Esophagus muscularis mucosa (tissue), 4 donors: ENCODE results near the gene WNT10A. TPM values are rescaled to one million over a fixed set of nuclear protein-coding genes. Genes with fewer than 3 reads are reported as not detected.
"Not testable (repeated sequence)": the region's sequence is repeated elsewhere in the genome, so short reads cannot be mapped to it uniquely, and the experiment has no call there.

ENCODE experiments used
- DNase-seq: peaks from one replicate; pipeline ENCODE4 v3.0.0-alpha.2; 2017; ENCODE audit errors: extremely low spot score
- H3K27ac ChIP-seq, 4 donors: fragments of 200-600 bp; sonication (generic); replicated peaks in 1 of 4; 1 replicate in 3 of 4; 2 replicates in 1 of 4; pipeline ENCODE4 v1.5.1; 2016 to 2019; ENCODE audit warnings: mild to moderate bottlenecking in 1 of 4
- H3K27me3 ChIP-seq, 4 donors: fragments of 200-600 bp; sonication (generic); one replicate each; pipeline versions ENCODE4 v1.5.1 to v1.6.0; 2016 to 2019
- H3K36me3 ChIP-seq, 4 donors: fragments of 200-600 bp; sonication (generic); one replicate each; pipeline ENCODE4 v1.5.1; 2016 to 2019
- H3K4me1 ChIP-seq, 4 donors: fragments of 200-600 bp; sonication (generic); one replicate each; pipeline ENCODE4 v1.5.1; 2016 to 2019
- H3K4me3 ChIP-seq, 4 donors: fragments of 200-600 bp; sonication (generic); 1 replicate in 2 of 4; 2 replicates in 2 of 4; pipeline ENCODE4 v1.5.1; 2016 to 2019; ENCODE audit warnings: mild to moderate bottlenecking in 4 of 4, moderate library complexity in 1 of 4
- H3K9me3 ChIP-seq, 4 donors: fragments of 200-600 bp; sonication (generic); 1 replicate in 3 of 4; 2 replicates in 1 of 4; pipeline ENCODE4 v1.5.1; 2016 to 2019
- CTCF ChIP-seq, 3 experiments: fragments of 200-600 bp in 2 of 3; fragments of 450-650 bp in 1 of 3; sonication (generic) in 2 of 3; IDR thresholded peaks; one replicate each; pipeline ENCODE4 v1.5.1; 2017 to 2019; ENCODE audit warnings: antibody characterized with exemption in 3 of 3, mild to moderate bottlenecking in 2 of 3, moderate library complexity in 1 of 3
- EP300 ChIP-seq: sonication (generic); formaldehyde crosslinking; IDR thresholded peaks from one replicate; pipeline ENCODE4 v1.6.1; 2017; ENCODE audit warnings: antibody characterized with exemption
- POLR2A ChIP-seq: fragments of 450-650 bp; IDR thresholded peaks from one replicate; pipeline ENCODE4 v1.6.1; 2017; ENCODE audit warnings: antibody characterized with exemption, moderate library complexity, mild to moderate bottlenecking, low read depth
- POLR2AphosphoS5 ChIP-seq, 2 donors: sonication (generic); formaldehyde crosslinking; IDR thresholded peaks; one replicate each; pipeline ENCODE4 v1.6.1; 2017; ENCODE audit warnings: antibody characterized with exemption in 2 of 2
- WGBS: methylation state at CpG from one replicate; pipeline ENCODE4 v1.1.5; 2018; 5-methylcytosine and 5-hydroxymethylcytosine counted together
- intact Hi-C: fragments of 100-400 bp; cut with DNase I; formaldehyde crosslinking; loops from one replicate; pipeline ENCODE4 v1.15.1; 2023
- small RNA-seq, 3 donors: library from RNA; depleted of rRNA; stranded (forward); fragments of <200 nt; gene quantifications; one replicate each; pipeline ENCODE3, GENCODE V24; 2016
- total RNA-seq, 4 donors: library from RNA; depleted of rRNA; stranded (reverse); fragments of >200 nt; gene quantifications; one replicate each; pipeline versions ENCODE4 v1.1.0 to v1.2.1, GENCODE V29; 2016

WNT10A gene
- total RNA-seq, 4 donors from 2014 or later: 0.17 TPM; not detected in 3

DNA sequence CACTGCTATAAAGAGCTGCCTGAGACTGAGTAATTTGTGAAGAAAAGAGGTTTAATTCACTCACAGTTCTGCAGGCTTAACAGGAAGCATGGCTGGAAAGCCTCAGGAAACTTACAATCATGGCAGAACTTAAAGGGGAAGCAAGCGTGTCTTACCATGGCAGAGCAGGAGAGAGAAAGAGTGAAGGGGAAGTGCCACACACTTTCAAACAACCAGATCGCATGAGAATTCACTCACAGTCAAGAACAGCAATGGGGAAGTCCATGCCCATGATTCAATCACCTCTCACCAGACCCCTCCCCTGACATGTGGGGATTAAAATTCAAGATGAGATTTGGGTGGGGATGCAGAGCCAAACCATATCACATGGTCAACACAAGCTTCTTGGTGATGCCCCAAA is 44.1 kb downstream of the WNT10A start:
- Histone ChIP-seq H3K36me3 (no peaks in the 10 kb centered on the region), H3K4me3 (no peak overlapping the region), H3K4me1 (no peaks in the 10 kb centered on the region), H3K27me3 (peaks cover 0 to 63% (median 2%) of the 10 kb centered on the region in 4 donors), H3K9me3 (no peaks in the 10 kb centered on the region), H3K27ac (no peak overlapping the region)
- no peak for TF ChIP-seq EP300
- DNase-seq: no peak
- intact Hi-C loops: no loop called here
- WGBS: 74% methylated on average over 2 of the region's 2 CpGs

DNA sequence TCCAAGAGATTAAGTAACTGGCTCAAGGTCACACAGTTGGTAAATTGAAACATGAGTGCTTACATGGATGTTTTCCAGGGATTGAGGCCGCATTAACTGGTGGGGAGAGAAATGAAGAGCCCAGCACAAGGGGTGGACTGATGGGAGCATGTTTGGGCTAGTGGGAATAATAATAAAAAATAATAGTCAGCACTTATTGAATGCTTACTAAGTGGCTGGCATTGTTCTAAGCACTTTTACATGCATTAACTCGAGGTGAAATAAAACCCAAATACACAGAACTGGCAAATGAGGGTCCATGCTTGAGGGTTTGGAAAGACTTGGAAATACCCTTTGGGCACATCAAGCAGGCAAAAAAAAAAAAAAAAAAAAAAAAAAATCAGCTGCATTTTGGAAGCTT is 44.8 kb downstream of the WNT10A start:
- Histone ChIP-seq H3K4me1 (no peaks in the 10 kb centered on the region), H3K27me3 (peaks cover 0 to 63% (median 2%) of the 10 kb centered on the region in 4 donors), H3K36me3 (no peaks in the 10 kb centered on the region), H3K27ac (no peak overlapping the region), H3K9me3 (no peaks in the 10 kb centered on the region), H3K4me3 (no peak overlapping the region)
- DNase-seq: no peak
- WGBS: 63% methylated on average over 2 of the region's 2 CpGs
- TF ChIP-seq EP300 (no peak), CTCF (IDR thresholded peaks at IDR 0.05) (no peak), POLR2AphosphoS5 (IDR thresholded peaks at IDR 0.05) (no peak), POLR2A (no peak)
- intact Hi-C loops: no loop called here

GRCh38 chr2:218927422-218927821 is 46.8 kb downstream of the WNT10A start:
- Histone ChIP-seq H3K36me3 (no peaks in the 10 kb centered on the region), H3K4me1 (no peaks in the 10 kb centered on the region), H3K27ac (no peak overlapping the region), H3K9me3 (no peaks in the 10 kb centered on the region), H3K4me3 (no peak overlapping the region), H3K27me3 (peaks cover 0 to 46% (median 2%) of the 10 kb centered on the region in 4 donors)
- no peak for DNase-seq
- intact Hi-C loops: no loop called here
- 75% methylated on average over 2 of the region's 2 CpGs for WGBS
- no peak for TF ChIP-seq POLR2AphosphoS5 (IDR thresholded peaks at IDR 0.05)
- TF ChIP-seq CTCF (IDR thresholded peaks at IDR 0.05): no peak
- TF ChIP-seq EP300: no peak

DNA sequence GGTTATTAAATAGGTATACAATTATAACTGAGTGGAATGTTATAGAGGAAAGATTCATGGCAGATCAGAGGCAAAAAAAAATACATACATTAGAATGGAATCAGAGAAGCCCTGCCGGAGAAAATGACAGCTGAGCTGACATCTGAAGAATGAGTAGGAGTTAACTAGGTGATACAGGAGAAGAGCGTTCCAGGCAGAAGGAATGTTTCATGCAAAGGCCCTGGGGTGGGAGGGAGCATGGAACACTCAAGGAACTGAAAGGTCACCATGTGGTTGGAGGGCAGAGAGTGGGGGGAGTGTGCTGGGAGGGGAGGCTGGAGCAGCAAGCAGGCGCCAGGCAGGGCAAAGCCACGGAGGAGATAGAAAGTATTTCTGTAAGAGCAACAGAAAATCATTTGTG is 47.2 kb downstream of the WNT10A start:
- no peak for DNase-seq
- H3K4me1 ChIP-seq: no peaks in the 10 kb centered on the region

DNA sequence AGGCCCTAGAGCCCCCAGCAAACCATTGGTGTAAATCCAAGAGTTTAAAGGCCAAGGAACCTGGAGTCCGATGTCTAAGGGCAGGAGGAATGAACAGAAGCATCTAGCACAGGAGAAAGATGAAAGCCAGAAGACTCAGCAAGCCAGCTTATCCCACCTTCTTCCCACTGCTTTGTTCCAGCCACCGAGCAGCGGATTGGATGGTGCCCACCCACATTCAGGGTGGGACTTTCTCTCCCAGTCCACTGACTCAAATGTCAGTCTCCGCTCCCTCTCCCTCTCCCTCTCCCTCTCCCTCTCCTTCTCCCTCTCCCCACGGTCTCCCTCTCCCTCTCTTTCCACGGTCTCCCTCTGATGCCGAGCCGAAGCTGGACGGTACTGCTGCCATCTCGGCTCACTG is 49.8 kb downstream of the WNT10A start:
- H3K4me1 ChIP-seq, H3K36me3 ChIP-seq, H3K9me3 ChIP-seq, H3K27ac ChIP-seq, intact Hi-C loops, H3K4me3 ChIP-seq, DNase-seq: not testable (repeated sequence)
- peaks cover 0 to 39% (median 0%) of the 10 kb centered on the region in 4 donors for H3K27me3 ChIP-seq
- WGBS: 93% methylated on average over 9 of the region's 10 CpGs

More for the DNA sequence above, 47.2 kb downstream of the WNT10A start:
- intact Hi-C loops: no loop called here
- Histone ChIP-seq H3K27me3 (peaks cover 0 to 44% (median 2%) of the 10 kb centered on the region in 4 donors), H3K36me3 (no peaks in the 10 kb centered on the region), H3K9me3 (no peaks in the 10 kb centered on the region), H3K27ac (no peak overlapping the region), H3K4me3 (no peak overlapping the region)
- TF ChIP-seq POLR2A (no peak), CTCF (IDR thresholded peaks at IDR 0.05) (no peak), EP300 (no peak), POLR2AphosphoS5 (IDR thresholded peaks at IDR 0.05) (no peak)
- 65% methylated on average over 4 of the region's 4 CpGs for WGBS

DNA sequence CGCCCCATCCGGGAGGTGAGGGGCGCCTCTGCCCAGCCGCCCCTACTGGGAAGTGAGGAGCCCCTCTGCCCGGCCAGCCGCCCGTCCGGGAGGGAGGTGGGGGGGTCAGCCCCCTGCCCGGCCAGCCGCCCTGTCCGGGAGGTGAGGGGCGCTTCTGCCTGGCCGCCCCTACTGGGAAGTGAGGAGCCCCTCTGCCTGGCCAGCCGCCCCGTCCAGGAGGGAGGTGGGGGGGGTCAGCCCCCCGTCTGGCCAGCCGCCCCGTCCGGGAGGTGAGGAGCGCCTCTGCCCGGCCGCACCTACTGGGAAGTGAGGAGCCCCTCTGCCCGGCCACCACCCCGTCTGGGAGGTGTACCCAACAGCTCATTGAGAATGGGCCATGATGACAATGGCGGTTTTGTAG is 51.1 kb downstream of the WNT10A start:
- intact Hi-C loops, H3K4me3 ChIP-seq, H3K27ac ChIP-seq, H3K9me3 ChIP-seq, H3K4me1 ChIP-seq, DNase-seq, H3K36me3 ChIP-seq: not testable (repeated sequence)
- peaks cover 0 to 45% (median 0%) of the 10 kb centered on the region in 4 donors for H3K27me3 ChIP-seq
- WGBS: 87% methylated on average over 3 of the region's 25 CpGs

Small RNA genes lying within 50 kb of the gene (small RNA-seq; reads per million reads assigned to genes)
- gene RNU6-642P: 0 reads per million in 3 donors

Other genes with a start within 250 kb of the WNT10A start
- gene ZNF142, start 221.2 kb upstream of the WNT10A start, total RNA-seq: 10 to 100 TPM; 17.4 to 33.6 (median 26.3) TPM
- gene BCS1L, start 221.2 kb upstream of the WNT10A start, total RNA-seq: 10 to 100 TPM; 21.3 to 27.3 (median 25.6) TPM
- 10 to 100 TPM; 16.6 to 27.5 (median 21.1) TPM for gene RNF25, start 208.8 kb upstream of the WNT10A start, total RNA-seq
- gene STK36, start 208.8 kb upstream of the WNT10A start, total RNA-seq: 10 to 100 TPM; 12.1 to 19.1 (median 14.8) TPM
- 10 to 100 TPM in 2 of 4 donors, 1 to 10 TPM in 2; 5.8 to 11.3 (median 8.3) TPM for gene TTLL4, start 170.0 kb upstream of the WNT10A start, total RNA-seq
- gene CYP27A1, start 98.7 kb upstream of the WNT10A start, total RNA-seq: 10 to 100 TPM; 20.7 to 26.3 (median 23.6) TPM
- gene PRKAG3, start 49.0 kb upstream of the WNT10A start, total RNA-seq: not detected
- 10 to 100 TPM in 2 of 4 donors, 1 to 10 TPM in 2; 2.9 to 14.3 (median 8.0) TPM for gene WNT6, start 21.0 kb upstream of the WNT10A start, total RNA-seq
- under 1 TPM in 3 of 4 donors, not detected in 1; under 0.01 to 0.52 (median 0.33) TPM for gene CDK5R2, start 78.8 kb downstream of the WNT10A start, total RNA-seq
- not detected for gene FEV, start 104.3 kb downstream of the WNT10A start, total RNA-seq
- gene CRYBA2, start 112.6 kb downstream of the WNT10A start, total RNA-seq: not detected
- not detected for gene CFAP65, start 160.7 kb downstream of the WNT10A start, total RNA-seq
- not detected for gene IHH, start 180.1 kb downstream of the WNT10A start, total RNA-seq